Activated CD4-positive, alpha-beta T cell treated with anti-CD3 and anti-CD28 coated beads for 48 hours (primary cell): ENCODE measurements around the gene SMG5.

Experiments
- DNase-seq: peaks from one replicate; pipeline ENCODE4 v3.0.0-alpha.2; 2020

Gene SMG5

DNA sequence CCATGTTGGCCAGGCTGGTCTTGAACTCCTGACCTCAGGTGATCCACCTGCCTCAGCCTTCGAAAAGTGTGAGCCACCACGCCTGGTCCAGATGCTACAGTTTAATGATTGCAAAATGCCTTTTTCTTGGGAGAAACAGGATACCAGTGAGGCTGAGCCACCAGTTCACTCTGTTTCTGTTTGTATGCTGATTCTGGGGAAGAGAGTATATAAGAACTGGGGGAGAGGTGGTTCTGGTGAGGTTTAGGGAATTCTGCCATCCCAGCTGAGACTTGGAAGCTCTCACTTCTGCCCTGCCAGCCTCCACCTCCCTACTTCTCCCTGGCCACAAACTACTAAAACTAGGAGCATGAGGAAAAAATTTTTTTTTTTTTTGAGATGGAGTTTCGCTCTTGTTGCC is 77.9 kb downstream of the SMG5 start:
- no peak for DNase-seq

DNA sequence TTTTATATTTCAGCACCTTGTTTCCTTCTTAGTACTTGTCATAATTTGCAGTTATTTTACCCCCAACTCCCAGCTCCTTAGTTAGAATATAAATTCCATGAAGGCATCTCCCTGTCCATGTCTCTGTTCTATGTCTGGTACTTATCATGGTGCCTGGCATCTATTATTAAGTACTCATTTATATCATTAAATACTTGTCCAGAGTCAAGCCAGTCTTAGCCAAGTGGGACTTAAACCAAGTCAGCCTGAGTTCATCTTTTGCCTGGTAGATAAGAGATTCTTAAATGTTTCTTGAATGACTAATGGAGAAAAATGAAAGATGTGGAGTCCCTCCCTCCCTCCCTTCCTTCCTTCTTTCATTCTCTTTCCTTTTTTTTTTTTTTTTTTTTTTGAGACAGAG is 79.3 kb downstream of the SMG5 start:
- no peak for DNase-seq

DNA sequence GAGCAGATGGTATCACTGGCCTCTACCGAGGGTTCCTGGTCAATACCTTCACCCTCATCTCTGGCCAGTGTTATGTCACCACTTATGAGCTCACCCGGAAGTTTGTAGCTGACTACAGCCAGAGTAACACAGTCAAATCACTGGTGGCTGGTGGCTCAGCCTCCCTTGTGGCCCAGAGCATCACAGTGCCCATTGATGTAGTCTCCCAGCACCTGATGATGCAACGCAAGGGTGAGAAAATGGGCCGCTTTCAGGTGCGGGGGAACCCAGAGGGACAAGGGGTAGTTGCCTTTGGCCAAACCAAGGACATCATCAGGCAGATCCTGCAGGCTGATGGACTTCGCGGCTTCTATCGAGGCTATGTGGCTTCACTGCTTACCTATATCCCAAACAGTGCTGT is 82.6 kb downstream of the SMG5 start:
- DNase-seq: no peak
